ENCODE data around the gene WDR90. TPM values are rescaled to one million over a fixed set of nuclear protein-coding genes. Genes with fewer than 3 reads are reported as not detected.

The WDR90 gene
- polyA plus RNA-seq, 3 donors = 0.13 to 16.5 (median 1.1) TPM

DNA sequence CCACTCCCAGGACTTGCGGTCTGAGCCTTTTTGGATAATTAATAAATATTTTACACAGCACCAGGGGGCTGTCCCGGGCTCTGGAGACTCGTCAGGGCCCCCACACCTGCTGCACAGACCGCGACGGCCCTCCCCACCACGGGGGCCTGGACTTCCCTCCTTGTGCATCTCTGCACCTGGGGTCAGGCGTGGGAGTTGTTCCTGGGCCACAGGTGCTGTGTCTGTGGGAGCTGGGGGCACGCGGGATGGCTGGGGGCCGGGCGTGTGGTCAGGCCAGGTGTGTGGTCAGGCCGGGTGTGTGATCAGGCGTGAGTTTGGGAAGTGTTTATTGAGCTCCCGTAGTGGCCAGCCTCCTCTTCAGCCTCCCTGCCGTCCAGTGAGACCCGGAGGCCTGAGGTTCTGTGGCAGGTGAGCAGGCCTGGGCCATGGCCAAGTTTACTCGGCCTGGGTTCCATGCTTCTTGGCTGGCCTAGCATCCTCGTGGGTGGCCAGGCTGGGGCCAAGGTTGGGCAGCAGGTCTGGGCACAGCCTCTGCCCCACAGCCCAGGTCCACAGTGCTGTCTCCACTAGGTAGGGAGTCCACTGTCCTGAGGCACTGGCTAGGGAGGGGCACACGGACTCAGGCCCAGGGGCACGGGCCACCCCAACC lies 29.2 kb downstream of the WDR90 start:
- Mint-ChIP-seq H3K9me3 (peaks cover 0 to 5% (median 0%) of the 10 kb centered on the region in 7 donors), H3K4me1 (peaks cover 29% of the 10 kb centered on the region), H3K27me3 (ENCODE audit: low read depth in 3 of 3) (peaks cover 21 to 38% (median 23%) of the 10 kb centered on the region in 3 donors), H3K36me3 (peaks cover 18 to 30% of the 10 kb centered on the region in 2 donors), H3K4me3 (no peak overlapping the region), H3K27ac (no peak overlapping the region)
- Histone ChIP-seq H4K20me1 (ENCODE audit: insufficient read depth, low read length) (peaks cover 47% of the 10 kb centered on the region), H3K4me1 (ENCODE audit: control insufficient read depth in 1 of 2, insufficient read depth in 2 of 2, low read length in 2 of 2) (peaks cover 33 to 50% of the 10 kb centered on the region in 2 donors), H3K79me2 (ENCODE audit: insufficient read depth, low read length) (peaks cover 29% of the 10 kb centered on the region), H2AFZ (ENCODE audit: insufficient read depth, low read depth, low read length, poor library complexity, severe bottlenecking) (no peak overlapping the region), H3K27me3 (ENCODE audit: control insufficient read depth in 2 of 2, insufficient read depth in 2 of 2, low read length in 2 of 2) (peaks cover 3 to 30% of the 10 kb centered on the region in 2 donors), H3K36me3 (replicated peaks in 1 of 2; ENCODE audit: control insufficient read depth in 1 of 2, insufficient read depth in 2 of 2, low read length in 2 of 2) (peaks cover 16 to 29% of the 10 kb centered on the region in 2 donors), H3K27ac (ENCODE audit: low read depth in 1 of 2, low read length in 2 of 2) (no peak overlapping the region), H3K4me2 (replicated peaks; ENCODE audit: extremely low read depth, low read length, poor library complexity, severe bottlenecking) (no peak overlapping the region), H3K9me3 (replicated peaks in 1 of 2; ENCODE audit: control insufficient read depth in 1 of 2, insufficient read depth in 1 of 2, low read length in 2 of 2) (no peaks in the 10 kb centered on the region), H3K4me3 (replicated peaks in 1 of 3; ENCODE audit: low read depth in 2 of 3, low read length in 3 of 3) (no peak overlapping the region), H3K9ac (ENCODE audit: insufficient read depth, low read length, poor library complexity, severe bottlenecking) (no peak overlapping the region)
- no peak for DNase-seq
- TF ChIP-seq CTCF (IDR thresholded peaks at IDR 0.05) = no peak
- intact Hi-C loops (cut with micrococcal nuclease) = loop anchor here in 1 of 2 donors (2.0 kb wide), 1 partner anchor 16 kb away; no protein-coding TSS in a partner anchor
- 88% methylated on average over 13 of the region's 21 CpGs for WGBS (ENCODE audit: insufficient coverage)

GRCh38 chr16:678858-679813 lies 30.0 kb downstream of the WDR90 start:
- H3K9me3 Mint-ChIP-seq = peaks cover 0 to 5% (median 0%) of the 10 kb centered on the region in 7 donors
- WGBS (ENCODE audit: insufficient coverage) = 34% methylated on average over 29 of the region's 52 CpGs
- Histone ChIP-seq H4K20me1 (ENCODE audit: insufficient read depth, low read length) (peaks cover 44% of the 10 kb centered on the region), H3K79me2 (ENCODE audit: insufficient read depth, low read length) (peaks cover 33% of the 10 kb centered on the region), H3K4me1 (ENCODE audit: control insufficient read depth in 1 of 2, insufficient read depth in 2 of 2, low read length in 2 of 2) (peaks cover 37 to 58% of the 10 kb centered on the region in 2 donors), H3K9me3 (replicated peaks in 1 of 2; ENCODE audit: control insufficient read depth in 1 of 2, insufficient read depth in 1 of 2, low read length in 2 of 2) (no peaks in the 10 kb centered on the region), H2AFZ (ENCODE audit: insufficient read depth, low read depth, low read length, poor library complexity, severe bottlenecking) (peak overlapping the region; percentile 82), H3K27ac (ENCODE audit: low read depth in 1 of 2, low read length in 2 of 2) (no peak overlapping the region), H3K9ac (ENCODE audit: insufficient read depth, low read length, poor library complexity, severe bottlenecking) (peak overlapping the region; percentile 49), H3K4me2 (replicated peaks; ENCODE audit: extremely low read depth, low read length, poor library complexity, severe bottlenecking) (peak overlapping the region; percentile 95), H3K27me3 (ENCODE audit: control insufficient read depth in 2 of 2, insufficient read depth in 2 of 2, low read length in 2 of 2) (peaks cover 3 to 30% of the 10 kb centered on the region in 2 donors), H3K36me3 (replicated peaks in 1 of 2; ENCODE audit: control insufficient read depth in 1 of 2, insufficient read depth in 2 of 2, low read length in 2 of 2) (peaks cover 10 to 21% of the 10 kb centered on the region in 2 donors), H3K4me3 (replicated peaks in 1 of 3; ENCODE audit: low read depth in 2 of 3, low read length in 3 of 3) (peak overlapping the region; percentile 32 to 82 (median 40))
- H3K4me3 Mint-ChIP-seq = peak overlapping the region; percentile 79 to 90
- H3K27me3 Mint-ChIP-seq (ENCODE audit: low read depth in 3 of 3) = peaks cover 21 to 37% (median 23%) of the 10 kb centered on the region in 3 donors
- intact Hi-C loops (cut with micrococcal nuclease) = loop anchor here in 1 of 2 donors (2.0 kb wide), 1 partner anchor 16 kb away; no protein-coding TSS in a partner anchor
- H3K36me3 Mint-ChIP-seq = peaks cover 16 to 22% of the 10 kb centered on the region in 2 donors
- DNase-seq = peak in 2 of 3 donors; percentile 17 to 20
- H3K27ac Mint-ChIP-seq = peak overlapping the region in 4 of 7 donors; percentile 25 to 84 (median 53)
- H3K4me1 Mint-ChIP-seq = peaks cover 33% of the 10 kb centered on the region
- TF ChIP-seq CTCF (IDR thresholded peaks at IDR 0.05) = no peak
